Hematopoietic multipotent progenitor cell treated with erythropoietin and hydrocortisone succinate and interleukin-3 and kit ligand, for 6 days (in vitro differentiated cells): Measurements from ENCODE around the gene RMND5A.

Experiments
- DNase-seq: peaks from one replicate; pipeline ENCODE4 v3.0.0-alpha.2; 2015

RMND5A gene

DNA sequence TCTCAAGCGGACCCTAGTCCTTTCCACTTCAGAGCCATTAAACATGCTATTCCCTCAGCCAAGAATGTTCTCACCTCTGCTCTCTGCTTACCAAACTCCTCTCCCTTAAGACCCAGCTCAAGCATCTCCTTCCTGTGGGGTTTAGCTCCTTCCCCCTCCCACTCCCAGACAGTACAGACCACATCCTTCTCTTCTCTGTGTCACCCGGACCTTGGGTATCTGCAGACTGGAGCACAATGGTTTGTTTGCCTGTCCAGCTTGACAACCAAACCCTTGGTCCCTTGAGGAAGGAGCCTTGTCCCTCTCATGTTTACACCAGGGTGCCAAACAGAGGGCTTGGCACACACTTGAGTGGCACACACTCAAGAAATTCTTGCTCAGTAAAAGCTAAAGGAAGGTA is 74.8 kb downstream of the RMND5A start:
- DNase-seq, result no peak

GRCh38 chr2:86800856-86801567 is 80.9 kb downstream of the RMND5A start:
- DNase-seq, result no peak

- DNase-seq, result no peak
These were observed 86.2 kb downstream of the RMND5A start for GRCh38 chr2:86806059-86806857.

GRCh38 chr2:86807133-86807467 is 87.0 kb downstream of the RMND5A start:
- no peak for DNase-seq

- peak; percentile 62 for DNase-seq
These were observed 87.6 kb downstream of the RMND5A start for GRCh38 chr2:86807468-86808275.

DNA sequence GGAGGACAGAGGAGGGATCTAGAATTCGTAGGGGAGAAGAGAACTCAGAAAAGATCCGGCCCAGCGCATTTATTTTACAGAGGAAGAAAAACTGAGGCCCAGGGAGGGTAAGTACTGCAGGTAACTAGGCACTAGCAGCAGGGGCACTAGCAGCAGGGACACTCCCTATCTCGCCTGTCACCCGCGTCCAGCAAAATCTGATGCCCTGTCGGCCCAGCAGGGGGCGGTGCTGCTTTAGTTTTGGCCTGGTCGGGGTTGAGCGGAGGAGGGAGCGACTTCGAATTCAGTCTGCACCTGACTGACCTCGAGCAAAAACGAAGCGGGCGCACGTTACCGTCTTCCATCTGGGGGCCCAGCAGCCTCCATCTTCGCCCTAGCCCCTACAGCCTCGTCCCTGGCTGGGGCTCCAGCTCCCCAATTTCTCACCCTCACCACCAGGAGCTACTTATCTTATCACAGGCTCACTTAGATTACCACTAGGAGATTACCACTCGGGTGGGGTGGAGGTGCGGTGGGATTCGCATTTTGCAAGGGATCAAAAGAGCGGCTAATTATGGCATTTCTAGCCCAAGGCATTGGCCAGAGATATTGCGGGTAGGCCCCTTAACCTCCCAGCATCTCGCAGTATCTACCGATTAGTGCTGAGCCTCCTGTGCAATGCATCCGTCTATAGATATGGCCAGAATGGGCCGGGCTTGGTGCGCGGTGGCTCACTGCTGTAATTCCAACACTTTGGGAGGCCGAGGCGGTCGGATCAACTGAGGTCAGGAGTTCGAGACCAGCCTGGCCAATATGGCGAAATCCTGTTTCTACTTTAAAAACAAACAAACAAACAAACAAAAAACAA is 88.4 kb downstream of the RMND5A start:
- DNase-seq, result peak; percentile 91

DNA sequence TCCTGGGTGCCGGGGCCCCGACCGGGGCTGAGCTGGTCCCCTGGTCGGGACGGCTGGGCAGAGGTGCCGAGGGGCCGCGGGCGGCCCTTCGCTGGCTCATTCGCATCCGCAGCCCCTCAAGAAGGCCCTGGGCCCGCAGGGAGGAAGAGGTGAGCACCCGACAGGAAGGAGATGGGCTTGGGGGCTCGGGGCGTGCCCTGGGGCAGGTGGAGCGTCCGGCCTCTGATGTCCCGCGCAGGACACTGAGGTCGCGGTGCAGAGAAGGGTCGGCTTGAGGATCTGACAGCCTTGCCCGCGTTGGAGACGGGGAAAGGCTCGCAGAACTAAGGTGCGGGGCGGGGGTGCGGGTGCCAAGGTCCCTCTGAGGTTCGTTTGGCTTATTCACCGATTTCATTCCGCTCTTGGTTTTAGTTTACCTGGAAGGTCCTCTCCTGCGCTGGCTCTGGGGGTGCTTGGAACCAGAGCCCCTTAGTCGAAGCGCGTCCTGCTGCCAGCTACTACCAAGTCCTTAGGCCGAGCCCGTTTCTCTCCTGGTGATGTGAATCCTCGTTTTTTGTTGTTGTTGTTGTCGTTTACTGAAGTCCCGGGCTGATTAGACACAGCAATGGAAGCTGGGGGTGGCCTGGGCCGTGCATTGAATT is 89.5 kb downstream of the RMND5A start:
- DNase-seq, result no peak

DNA sequence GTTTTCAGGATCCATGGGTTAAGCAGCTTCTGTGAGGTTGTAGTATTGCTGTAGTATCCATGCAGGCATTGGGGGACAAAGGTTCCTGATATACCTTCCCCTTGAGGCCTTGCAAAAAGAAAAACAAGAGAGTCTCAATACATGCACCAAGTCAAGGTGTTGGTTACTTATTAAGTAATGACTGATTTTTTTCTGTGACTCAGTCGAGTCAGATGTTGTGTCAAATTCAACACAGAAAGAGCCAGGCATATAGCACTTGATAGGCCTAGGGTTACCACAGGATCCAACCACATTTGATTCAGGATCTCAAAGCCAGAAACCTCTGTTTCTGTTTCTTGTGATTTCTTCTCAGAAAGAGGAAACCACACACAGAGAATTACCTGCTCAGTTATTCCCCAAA is 95.5 kb downstream of the RMND5A start:
- no peak for DNase-seq

- DNase-seq, result no peak
These were observed 98.2 kb downstream of the RMND5A start for GRCh38 chr2:86818114-86818801.

DNA sequence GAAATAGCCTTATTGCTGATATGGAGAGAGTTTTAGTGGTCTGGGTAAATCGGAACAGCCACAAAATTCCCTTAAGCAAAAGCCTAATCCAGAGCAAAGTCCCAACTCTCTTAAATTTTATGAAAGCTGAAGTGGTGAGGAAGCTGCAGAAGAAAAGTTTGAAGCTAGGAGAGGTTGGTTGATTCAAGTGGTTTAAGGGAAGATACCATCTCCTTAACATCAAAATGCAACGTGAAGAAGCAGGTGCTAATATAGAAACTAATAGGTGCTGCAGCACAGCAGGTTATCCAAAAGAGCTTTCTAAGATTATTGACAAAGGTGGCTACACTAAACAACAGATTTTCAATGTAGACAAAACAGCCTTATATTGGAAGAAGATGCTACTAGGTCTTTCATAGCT is 98.9 kb downstream of the RMND5A start:
- DNase-seq, result no peak

GRCh38 chr2:86821306-86821705 is 101.2 kb downstream of the RMND5A start:
- no peak for DNase-seq

- no peak for DNase-seq
These were observed 101.8 kb downstream of the RMND5A start for GRCh38 chr2:86821842-86822241.

- no peak for DNase-seq
These were observed 102.7 kb downstream of the RMND5A start for GRCh38 chr2:86822668-86823345.

- DNase-seq, result no peak
These were observed 105.1 kb downstream of the RMND5A start for GRCh38 chr2:86825036-86825692.

DNA sequence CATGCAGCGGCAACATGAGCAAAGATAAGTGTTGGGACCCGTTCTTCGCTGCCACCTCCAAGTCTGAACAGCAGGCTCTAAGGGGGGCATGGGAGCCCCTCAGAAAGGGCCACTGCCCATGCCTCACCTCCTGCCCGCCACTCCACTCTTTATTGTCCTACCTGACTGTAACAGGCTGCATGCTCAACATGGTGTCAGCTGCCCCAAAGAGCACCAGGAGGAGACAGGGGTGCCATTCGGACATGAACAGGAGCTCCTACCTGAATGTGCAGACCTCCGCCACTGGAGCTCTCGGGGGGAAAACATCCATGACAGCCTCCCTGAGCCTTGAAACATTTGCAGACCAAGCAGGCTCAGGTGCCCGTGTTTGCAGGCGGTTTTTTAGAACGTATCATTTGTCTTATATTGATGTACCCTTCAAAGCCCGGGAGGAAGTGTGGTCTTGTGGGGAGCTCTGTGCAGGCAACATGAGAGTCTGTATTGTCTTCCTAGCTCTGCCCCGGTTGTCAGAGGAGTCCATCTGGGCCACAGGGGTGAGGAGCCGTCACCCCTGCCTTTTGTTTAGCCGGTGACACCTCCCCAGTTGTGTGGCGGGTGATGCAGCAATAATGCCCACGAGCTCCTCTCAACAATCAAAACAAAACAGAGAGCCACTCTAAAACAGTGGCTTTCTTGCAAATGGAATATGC is 105.7 kb downstream of the RMND5A start:
- DNase-seq, result no peak

DNA sequence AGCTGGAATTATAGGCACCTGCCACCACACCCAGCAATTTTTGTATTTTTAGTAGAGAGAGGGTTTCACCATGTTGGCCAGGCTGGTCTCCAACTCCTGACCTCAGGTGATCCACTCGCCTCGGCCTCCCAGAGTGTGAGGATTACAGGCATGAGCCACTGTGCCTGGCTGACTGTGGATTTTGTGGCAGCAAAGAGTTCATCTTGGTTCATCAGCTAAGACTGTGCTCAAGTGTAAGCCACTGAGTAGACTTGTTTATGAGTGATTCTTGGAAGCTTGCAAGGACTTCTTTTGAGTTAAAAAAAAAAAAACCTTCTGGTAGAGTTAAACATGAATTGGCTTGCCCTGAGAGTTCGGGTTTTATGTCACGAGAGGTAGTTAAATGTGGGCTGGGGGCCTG is 106.9 kb downstream of the RMND5A start:
- no peak for DNase-seq
